ENCODE data around the gene PGC.
A peak's percentile ranks its signal among the peaks of the same experiment; 100 is the strongest.

PGC gene

DNA sequence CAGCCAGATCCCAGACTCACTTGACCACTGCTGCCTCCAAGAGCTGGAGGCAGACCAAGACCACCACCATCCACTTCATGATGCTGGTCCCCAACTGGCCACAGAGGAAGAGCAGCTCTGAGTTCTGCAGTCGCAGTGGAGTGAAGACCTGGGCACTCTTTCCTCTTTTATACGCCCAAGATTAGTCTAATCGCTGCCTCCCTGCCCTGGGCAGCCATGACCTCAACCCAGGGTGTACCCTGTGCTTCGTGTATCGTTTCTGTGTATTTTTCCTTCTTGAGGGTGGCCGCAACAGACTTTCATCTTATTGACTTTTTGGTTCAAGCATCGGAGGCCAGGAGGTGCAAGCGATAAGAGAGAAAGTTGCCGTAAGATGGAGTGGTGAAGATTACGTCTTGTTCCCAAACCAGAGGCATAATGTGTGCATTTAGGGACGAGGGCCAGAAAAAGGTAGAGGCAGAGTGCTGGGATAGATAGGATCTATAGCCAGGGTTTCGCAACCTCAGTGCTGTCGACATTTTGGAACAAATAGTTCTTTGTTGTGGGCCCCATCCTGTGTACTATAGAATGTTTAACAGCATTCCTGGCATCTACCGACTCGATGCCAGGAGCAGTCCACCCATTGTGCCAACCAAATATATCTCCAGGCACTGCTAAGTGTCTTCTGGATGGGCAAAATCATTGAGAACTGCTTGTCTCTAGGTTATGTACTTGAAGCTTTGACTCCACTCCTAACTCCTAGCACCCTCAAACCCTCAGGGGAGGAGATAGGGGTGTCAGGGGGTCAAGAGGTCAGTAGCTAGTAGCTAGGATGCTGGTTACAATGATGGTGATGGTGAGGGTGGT, at the start of gene PGC:
PGC (minus strand) TSS at position 142 of the 846 bp plus-strand sequence; CDS start at position 79, 63 bp downstream.
- DNase-seq, result no peak

- no peak for DNase-seq
Measured at GRCh38 chr6:41796474-41796873, 49.3 kb upstream of the PGC start.

- DNase-seq, result no peak
Measured at GRCh38 chr6:41791984-41792383, 44.8 kb upstream of the PGC start.

- DNase-seq, result no peak
Measured at GRCh38 chr6:41791305-41791704, 44.1 kb upstream of the PGC start.

DNA sequence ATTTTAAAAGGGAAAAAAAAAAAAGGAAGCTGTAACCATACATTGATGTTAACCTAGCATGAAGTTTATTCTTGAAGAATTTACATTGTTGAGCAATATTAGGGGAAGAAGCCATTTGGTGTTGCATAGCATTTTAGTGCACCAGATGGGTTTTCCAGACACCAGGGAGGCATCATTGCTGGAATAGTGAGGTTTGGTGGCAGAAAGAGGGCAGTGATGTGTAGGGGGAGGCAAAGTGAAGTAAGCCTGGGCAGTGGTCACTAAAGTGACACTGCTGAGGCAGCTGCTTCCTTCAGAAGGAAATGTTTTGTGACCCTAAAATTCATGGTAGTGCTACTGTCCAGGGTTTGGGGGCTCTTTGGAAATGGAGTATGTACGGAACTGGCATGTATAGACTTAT, 42.8 kb upstream of the PGC start:
- DNase-seq, result no peak

- DNase-seq, result no peak
Measured at GRCh38 chr6:41789390-41789724, 42.2 kb upstream of the PGC start.

- peak; percentile 84 for DNase-seq
Measured at GRCh38 chr6:41787219-41787917, 40.2 kb upstream of the PGC start, which contains the start of gene TOMM6. Gene TOMM6 (plus strand): TSS chr6:41787694. CDS start chr6:41787698, 4 bp downstream.

- peak; percentile 26 for DNase-seq
Measured at GRCh38 chr6:41786451-41787218, 39.4 kb upstream of the PGC start.

DNA sequence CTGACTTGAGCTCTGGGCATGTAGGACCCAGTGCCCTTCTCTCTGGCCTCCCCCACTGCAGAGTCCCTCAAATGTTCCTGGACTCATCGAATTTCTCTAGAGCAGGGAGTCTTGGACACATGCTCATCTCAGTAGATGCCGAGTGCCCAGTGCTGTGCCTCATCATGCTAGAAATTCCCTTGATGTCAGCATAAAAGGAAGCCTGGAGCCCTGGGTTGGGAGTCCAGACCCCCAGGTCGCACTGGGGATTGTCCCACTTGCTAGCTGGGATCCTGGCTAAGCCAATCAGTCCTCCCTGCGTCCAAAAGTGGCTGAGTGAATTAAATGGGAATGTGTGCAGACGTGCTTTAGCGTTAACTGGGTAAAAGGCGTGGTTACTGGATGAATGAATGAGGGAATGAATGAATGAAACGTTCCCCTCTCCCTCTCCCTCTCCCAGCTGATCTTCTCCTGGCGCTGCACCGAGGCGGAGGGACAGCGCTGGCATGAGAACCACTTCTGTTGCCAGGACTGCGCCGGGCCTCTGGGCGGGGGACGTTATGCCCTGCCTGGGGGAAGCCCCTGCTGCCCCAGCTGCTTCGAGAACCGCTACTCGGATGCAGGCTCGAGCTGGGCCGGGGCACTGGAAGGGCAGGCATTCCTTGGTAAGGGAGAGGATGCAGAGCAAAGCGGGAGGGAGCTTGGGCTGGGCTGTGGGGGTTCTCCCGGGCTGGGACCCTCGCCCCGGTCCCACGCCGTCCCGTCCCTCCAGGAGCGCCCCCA, 38.7 kb upstream of the PGC start:
- no peak for DNase-seq

- no peak for DNase-seq
Measured at GRCh38 chr6:41785254-41785653, 38.1 kb upstream of the PGC start.

- DNase-seq, result no peak
Measured at GRCh38 chr6:41784581-41785171, 37.5 kb upstream of the PGC start.

DNA sequence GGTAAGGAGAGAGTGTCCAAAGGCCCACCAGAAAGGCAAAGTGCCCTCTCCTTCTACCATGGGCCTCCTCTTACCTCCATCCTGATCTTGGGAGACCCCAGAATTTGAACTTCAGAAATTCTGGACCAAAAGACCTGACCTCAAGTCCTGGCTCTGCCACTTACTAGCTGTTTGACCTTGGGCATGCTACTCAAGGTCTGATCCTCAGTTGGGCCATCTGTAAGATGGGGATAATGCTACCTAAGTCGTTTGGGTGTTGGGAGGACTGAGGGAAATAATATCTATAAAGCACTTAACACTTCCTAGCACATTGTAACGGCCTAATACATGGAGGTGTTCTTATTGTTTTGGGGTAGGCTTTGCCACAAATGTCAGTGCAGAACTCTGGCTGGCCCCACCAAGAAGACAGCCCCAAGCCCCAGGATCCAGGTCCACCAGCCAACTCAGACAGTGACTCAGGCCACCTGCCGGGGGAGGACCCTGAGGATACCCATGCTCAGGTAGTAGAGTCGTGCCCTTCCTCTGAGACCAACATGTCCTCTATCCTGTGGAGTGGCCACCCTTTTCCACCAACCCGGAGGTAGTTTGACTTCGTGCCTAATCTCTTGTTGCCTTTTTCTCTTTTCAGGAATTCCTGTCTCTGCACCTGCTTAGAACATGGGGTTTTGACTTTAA, 36.0 kb upstream of the PGC start:
- DNase-seq, result no peak

DNA sequence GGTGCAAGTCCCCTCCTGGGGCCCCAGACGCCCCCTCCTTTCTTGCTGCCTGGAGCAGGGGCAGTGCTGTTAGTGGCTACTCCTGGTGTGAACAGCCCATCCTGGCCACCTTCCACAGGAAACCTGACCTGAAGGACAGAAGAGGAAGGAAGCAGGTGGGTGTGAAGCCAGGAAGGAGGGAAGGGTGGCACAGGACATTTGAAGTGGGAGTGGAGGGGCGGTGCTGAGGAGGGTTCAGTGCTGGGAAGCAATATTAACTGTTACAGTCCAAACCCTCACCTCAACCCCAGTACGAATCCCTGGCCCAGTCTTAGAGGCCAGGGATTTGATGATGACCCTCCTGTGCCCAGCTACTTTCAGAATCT, 34.2 kb upstream of the PGC start:
- DNase-seq, result no peak

DNA sequence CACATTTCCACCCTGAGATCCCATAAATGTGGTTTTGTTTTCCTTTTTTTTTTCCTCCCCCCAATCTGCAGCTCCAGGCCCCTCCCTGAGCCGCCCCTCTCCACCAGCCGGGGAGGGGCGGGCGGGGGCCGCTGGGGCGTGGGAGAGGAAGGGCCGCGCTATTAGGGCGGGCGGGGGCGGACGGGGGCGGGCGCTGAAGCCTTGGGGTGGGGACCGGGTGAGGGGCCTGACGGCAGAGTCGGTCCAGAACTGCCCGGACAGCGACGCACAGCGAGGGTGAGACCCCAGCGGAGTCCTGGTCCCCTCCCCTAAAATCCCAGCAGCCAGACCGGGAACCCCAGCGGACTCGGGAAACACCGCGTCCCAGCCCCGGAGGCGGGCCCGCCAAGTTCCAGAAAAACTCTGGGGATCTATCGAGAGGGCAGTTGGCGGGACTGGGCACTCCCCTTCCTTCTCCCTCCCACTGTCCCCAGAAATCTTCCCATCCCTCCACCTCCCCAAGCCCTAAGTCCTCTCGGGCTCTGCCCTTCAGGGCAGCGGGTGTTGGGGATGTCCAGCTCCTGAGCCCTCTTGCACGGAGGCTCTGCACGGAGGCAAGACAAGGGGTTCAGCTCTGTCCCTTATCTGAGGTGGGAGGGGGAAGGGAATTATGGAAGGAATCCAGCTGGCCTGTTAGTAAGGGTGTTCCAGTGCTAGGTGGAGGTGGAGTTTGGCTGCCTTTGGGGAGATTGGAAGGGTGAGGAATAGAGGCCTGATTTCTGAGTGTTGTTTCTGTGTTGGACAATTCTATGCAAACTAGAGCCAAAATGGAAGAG, 33.6 kb upstream of the PGC start, which contains the start of gene PRICKLE4:
PRICKLE4 (plus strand) TSS at position 232 of the 815 bp plus-strand sequence. CDS start 2,692 bp downstream, outside the sequence.
- no peak for DNase-seq

- peak; percentile 89 for DNase-seq
Measured at GRCh38 chr6:41779788-41780550, 32.8 kb upstream of the PGC start, which contains the start of gene FRS3. Gene FRS3 (minus strand): TSS chr6:41779900. CDS start chr6:41776987, 2,913 bp downstream.

DNA sequence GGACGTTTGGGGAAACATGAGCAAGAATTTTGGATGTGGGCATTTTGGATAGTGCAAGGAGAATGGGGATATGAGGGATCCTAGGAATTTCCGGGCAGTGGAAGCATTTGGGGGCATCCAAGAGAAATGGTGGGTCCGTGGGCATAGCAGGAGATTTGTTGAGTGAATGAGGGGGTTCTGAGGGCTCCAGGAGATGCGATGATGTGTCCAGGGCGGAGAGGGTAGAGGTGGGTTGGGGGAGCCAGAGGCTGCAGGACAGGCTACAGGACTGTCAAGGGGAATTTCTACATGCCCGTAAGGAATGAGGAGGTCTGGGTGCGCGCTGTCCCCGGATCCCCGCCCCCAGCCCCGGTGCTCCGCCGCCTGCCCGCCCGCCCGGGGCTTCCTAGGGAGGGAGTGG, 32.1 kb upstream of the PGC start:
- DNase-seq, result no peak

DNA sequence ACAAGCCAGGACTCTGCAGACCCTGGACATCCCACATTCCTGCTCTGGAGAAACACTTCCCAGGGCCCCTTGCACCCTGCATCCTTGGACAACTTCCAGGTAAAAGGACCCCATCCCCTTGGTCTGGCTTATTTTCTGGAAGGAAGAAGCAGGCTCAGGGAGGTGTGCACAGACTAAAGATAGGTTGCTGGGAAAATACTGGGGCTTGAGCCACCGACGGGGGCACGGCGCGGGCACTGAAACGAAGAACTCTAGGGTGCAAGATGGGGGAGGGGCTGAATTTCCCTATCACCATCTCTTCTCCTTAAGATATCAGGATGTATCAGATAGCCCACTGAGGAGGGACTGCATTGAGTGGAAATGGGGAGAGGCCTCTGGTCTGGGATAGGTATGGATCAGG, 31.7 kb upstream of the PGC start:
- no peak for DNase-seq

DNA sequence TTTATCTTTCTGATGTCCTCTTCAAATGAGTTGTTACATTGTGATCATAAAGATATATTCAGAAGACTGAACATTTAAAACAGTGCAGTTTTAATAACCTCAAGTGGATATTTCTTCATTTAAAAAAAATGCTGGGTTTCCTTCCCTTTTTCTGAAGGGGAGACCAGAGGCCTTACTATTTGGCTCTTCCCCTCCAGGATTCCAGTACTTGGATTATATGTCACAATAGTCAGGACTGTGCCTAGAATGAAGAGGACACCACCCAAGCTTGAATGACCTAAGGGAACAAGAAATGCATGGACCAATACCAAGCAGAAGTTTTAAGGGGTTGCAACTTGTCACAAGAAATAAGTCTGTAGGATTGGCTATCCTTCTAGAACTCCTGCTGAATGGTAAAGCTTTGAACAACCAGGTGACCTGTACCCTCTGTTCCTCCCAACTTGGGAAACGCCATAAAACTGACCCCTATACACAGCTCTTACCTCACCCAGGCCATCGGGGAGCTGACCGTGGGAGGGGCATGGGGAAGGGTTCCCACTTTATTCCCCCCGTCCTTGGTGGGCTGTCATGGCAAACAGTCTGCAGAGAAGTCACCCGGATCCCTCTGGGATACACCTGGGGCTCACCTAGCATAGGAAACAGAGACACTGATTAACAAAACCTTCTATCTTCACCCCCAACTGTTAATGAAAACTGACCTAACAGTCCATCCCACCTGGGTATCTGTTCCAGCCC, 30.5 kb upstream of the PGC start:
- DNase-seq, result no peak

GRCh38 chr6:41775293-41775882, 28.2 kb upstream of the PGC start:
- DNase-seq, result no peak
